ENCODE data around the gene BCL2L1. TPM values are rescaled to one million over a fixed set of nuclear protein-coding genes. Genes with fewer than 3 reads are reported as not detected.
A peak's percentile ranks its signal among the peaks of the same experiment; 100 is the strongest.
"Not testable (repeated sequence)": the region's sequence is repeated elsewhere in the genome, so short reads cannot be mapped to it uniquely, and the experiment has no call there.

The BCL2L1 gene
- total RNA-seq, 1 experiment from 2014 or later: 108 TPM

- peak; percentile 99 for DNase-seq (ENCODE audit: low read depth)
Measured at GRCh38 chr20:31674895-31675827, 47.5 kb downstream of the BCL2L1 start.

DNA sequence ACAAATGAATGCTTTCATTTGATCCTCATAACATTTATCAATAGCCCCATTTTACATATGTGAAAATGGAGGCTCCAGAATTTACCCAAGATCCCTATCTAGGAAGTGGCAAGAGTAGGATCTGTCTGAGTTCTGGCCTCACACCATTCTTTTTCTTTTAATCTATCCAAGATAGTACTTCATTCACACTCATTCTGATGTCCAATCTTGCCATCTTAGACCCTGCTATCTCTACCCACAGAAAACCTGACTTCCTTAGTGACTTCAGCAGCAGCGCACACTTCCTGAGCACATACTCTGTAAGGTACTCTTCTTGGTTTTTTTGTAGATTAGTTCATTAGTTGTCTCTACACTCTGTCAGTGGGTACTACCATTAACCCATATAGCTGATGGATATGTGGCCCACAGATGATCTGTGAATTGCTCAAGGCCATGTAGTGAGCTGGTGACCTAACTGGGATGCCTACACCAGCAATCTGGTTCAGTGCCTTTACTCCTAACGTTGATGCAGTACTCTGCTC lies 48.7 kb downstream of the BCL2L1 start:
- no peak for DNase-seq (ENCODE audit: low read depth)

GRCh38 chr20:31673435-31673834 lies 49.2 kb downstream of the BCL2L1 start:
- DNase-seq (ENCODE audit: low read depth): no peak

- no peak for DNase-seq (ENCODE audit: low read depth)
Measured at GRCh38 chr20:31671324-31671723, 51.3 kb downstream of the BCL2L1 start.

- no peak for DNase-seq (ENCODE audit: low read depth)
Measured at GRCh38 chr20:31670371-31671228, 52.1 kb downstream of the BCL2L1 start.

- DNase-seq (ENCODE audit: low read depth): no peak
Measured at GRCh38 chr20:31669876-31670275, 52.8 kb downstream of the BCL2L1 start.

DNA sequence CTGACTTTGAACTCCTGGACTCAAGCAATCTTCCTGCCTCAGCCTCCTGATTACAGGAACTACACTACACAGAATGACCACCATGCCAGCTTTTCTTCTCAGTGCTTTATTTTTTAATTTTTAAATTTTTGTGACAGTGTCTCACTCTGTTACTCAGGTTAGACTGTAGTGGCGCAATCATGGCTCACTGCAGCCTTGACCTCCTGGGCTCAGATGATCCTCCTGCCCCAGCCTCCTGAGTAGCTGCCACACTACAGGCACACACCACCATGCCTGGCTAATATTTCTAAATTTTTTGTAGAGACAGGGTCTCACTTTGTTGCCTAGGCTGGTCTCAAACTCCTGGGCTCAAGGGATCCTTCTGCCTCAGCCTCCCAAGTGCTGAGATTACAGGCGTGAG lies 53.7 kb downstream of the BCL2L1 start:
- DNase-seq (ENCODE audit: low read depth): not testable (repeated sequence)

- no peak for DNase-seq (ENCODE audit: low read depth)
Measured at GRCh38 chr20:31667315-31668285, 55.1 kb downstream of the BCL2L1 start.

DNA sequence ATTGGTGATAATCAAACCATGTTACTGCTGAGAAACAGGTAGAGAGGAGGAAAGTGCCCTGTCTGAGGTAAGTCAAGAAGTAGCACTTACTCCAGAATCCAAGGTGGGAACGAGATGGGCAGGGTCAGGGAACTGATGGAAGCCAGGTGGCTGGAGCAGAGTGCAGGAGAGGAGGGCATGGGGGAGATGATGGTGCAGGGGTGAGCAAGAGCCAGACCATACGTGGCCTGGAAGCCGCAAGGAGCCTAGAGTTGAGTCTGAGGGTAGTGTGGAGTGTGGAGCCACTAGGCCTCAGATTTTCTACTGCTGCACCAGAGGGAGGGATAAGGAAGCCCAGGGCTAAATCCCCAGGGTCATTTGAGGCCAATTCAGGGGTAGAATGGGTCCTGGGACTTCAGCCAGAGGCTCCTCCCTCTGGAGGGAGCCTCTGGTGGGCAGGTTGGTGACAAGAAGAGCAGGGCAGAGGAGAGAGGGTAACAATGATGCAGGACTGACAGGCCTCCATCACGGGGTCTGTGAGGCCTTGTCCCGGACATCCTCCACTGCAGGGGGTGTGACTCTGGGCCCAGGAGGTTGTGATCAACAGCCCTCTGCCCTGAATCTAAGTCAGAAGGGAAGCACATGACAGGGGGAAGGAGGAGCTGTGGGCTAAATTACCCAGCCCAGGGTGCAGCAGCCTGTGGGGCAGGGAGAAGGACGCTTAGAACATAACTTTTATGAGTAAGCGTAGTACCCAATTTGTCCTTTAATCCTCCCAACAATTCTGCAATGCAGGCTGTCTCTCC lies 56.2 kb downstream of the BCL2L1 start:
- no peak for DNase-seq (ENCODE audit: low read depth)

DNA sequence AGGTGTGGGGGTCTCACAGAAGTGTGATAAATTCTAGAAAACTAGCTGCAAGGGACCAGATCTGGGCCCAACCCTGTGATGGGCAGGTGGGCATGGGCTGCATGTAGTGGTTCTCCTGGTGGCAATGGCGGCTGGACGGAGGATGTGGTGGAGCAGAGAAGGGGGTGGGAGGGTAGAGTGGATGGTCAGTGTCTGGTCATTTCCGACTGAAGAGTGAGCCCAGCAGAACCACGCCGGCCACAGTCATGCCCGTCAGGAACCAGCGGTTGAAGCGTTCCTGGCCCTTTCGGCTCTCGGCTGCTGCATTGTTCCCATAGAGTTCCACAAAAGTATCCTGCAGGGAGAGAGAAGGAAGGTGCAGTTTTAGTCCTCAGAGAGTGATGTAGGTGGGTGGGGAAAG lies 56.9 kb downstream of the BCL2L1 start:
- DNase-seq (ENCODE audit: low read depth): no peak

GRCh38 chr20:31664696-31665354 lies 57.8 kb downstream of the BCL2L1 start:
- DNase-seq (ENCODE audit: low read depth): no peak

DNA sequence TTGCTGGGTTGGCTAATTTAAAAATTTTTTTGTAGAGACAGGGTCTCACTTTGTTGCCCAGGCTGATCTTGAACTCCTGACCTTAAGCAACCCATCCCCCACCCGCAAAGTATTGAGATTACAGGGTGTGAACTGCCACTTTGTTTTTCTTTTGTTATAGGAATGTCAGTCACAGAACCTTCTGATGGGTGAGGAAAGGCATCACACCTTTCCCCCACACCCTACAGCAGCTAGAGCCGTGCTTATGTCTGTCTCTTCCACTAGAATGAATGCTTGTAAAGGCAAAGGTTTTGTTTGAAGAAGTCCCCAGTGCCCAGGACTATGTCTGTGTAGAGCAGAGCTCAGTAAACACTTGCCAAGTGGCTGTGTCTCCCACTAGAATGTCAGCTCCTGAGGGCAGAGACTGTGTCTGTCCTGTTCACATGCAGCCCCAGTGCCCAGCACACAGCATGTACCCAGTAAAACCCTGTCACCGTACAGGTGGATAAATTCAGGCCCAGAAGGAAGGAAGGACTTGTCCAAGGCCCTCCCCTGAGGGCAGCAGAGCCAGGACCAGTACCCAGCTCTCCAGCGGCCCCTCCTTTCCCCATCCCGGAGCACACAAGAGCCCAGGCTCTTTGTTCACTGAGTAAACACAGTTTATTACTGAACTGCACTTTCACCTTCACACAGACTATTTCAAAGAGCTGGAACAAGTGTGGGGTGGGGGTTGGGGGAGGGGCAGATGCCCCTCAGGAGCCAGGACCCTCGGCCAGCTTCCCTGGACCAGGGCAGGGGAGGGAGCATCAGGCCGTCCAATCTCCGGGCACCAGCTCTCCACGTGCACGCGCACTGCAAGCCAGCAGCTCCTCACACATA lies 58.6 kb downstream of the BCL2L1 start:
- no peak for DNase-seq (ENCODE audit: low read depth)

DNA sequence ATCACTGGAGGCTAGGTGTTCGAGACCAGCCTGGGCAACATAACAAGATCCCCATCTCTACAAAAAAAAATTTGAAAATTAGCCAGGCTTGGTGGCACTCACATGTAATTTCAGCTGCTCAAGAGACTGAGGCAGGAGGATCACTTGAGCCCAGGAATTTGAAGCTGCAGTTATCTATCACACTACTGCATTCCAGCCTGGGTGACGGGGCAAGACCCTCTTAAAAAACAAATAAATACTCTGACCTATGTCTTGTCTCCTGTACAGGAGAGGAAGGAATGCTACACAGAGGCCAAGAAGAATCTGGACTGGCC lies 59.2 kb downstream of the BCL2L1 start:
- no peak for DNase-seq (ENCODE audit: low read depth)

- DNase-seq (ENCODE audit: low read depth): no peak
Measured at GRCh38 chr20:31662372-31662854, 60.3 kb downstream of the BCL2L1 start.

DNA sequence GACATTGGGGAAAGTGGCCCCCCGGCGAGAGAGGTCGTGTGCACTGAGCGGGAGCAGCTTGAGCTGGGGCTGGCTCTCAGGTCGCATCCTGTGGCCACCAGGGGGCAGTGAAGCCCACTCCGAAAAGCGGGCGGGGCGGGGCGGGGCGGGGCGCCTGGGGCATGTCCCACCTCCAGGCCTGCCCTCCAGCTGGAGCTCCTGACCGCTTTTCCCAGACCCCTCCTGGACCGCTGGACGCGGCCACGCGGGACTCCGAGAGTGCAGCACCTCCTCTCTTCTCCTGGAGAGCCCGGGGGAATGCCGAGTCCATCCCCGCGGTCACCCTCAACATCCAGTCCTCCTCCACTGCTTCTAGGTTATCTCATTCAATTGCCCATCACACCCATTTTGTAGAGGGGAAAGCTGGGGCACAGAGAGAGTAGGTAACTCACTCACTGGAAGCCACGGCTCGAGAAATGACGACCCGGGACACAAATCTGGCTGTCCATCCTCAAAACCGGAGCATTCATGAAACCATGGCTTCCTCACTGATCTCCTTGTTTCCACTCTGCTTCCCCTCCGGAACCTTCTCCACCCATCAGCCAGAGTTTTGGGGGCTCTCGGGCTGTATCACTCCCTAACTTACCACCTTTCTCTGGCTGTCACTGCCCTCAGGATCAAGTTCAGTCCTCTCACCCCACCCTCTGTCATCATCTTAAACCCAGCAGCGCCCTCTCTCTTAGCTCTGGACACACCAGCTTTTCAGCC lies 60.9 kb downstream of the BCL2L1 start:
- peak; percentile 81 for DNase-seq (ENCODE audit: low read depth)

DNA sequence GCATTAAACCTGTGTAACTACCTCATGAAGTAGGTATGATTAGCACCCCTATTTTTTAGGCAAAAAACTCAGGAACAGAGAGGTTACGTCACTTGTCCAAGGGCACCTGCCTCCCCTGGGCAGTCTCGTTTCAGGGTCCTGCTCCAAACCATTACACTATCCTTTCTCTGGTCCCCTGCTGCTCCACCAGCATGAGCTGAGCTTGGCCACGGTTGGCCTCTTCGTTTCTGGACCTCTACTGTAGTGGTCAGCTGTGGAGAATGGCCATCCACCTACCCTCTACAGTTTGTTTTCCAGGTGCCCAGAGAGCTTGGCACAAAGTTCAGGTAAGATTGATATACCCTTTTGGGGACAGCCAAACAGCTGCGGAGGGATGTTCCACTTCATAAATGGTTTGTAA lies 68.1 kb downstream of the BCL2L1 start:
- DNase-seq (ENCODE audit: low read depth): no peak

DNA sequence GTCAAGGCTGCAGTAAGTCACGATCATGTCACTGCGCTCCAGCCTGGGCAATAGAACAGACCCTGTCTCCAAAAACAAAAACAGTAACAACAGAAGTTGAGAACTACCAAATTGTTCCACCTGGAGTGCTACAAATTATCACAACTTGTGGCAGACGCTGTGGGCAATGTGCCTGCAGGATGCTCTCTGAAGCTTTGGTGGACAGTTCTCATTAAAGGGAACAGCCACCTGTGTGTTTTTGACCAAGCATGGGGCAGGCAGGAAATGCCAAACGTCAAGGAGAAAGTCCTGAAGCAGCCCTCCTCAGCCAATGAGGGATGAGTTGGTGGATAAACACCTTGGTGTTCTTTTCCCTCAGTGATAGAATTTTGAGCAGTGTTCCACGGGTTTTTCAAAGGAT lies 69.1 kb downstream of the BCL2L1 start:
- no peak for DNase-seq (ENCODE audit: low read depth)

DNA sequence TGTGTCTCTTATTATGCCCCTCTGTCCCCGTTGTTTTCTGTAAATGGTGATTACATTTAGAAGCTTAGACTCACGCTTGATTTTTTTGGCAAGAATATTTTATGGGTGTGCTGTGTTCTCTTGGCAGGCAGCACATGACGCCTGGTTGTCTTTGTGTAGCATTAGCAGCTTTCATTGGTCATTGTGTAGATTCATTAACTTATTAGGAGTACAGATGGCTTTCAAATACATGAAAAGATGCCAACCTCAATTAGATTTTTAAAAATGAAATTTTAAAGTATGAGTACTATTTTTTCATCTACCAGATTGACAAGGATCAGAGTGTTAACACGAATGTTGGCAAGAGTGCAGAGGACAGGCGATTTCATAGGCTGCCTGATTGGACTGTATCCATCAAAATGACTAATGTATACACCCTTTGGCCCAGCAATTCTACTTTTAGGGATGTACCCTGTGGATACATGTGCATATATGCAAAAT lies 69.7 kb downstream of the BCL2L1 start:
- peak; percentile 40 for DNase-seq (ENCODE audit: low read depth)

Measured in M059J (cell line).